Measurements from ENCODE around the gene TBC1D13.

DNA sequence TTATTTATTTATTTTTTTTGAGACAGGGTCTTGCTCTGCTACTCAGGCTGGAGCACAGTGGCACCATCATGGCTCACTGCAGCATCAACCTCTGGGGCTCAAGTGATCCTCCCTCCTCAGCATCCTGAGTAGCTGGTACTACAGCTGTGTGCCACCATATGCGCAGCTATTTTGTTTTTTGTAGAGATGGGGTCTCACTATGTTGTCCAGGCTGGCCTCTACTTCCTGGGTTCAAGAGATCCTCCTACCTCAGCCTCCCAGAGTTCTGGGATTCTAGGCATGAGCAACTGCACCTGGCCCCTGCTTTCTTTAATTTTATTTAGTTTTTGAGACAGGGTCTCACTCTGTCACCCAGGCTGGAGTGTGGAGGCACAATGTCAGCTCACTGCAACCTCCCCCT is 43.6 kb upstream of the TBC1D13 start:
- TF ChIP-seq BHLHE40 (IDR thresholded peaks at IDR 0.05; ENCODE audit: low read depth, low read length) (no peak), SMC3 (IDR thresholded peaks at IDR 0.05; ENCODE audit: low read depth, low read length) (no peak), MAFK (IDR thresholded peaks at IDR 0.05; ENCODE audit: low read depth, low read length) (no peak), POLR2A (IDR thresholded peaks at IDR 0.05; ENCODE audit: low read depth, low read length) (no peak)
- TF ChIP-seq, protein P1, sequence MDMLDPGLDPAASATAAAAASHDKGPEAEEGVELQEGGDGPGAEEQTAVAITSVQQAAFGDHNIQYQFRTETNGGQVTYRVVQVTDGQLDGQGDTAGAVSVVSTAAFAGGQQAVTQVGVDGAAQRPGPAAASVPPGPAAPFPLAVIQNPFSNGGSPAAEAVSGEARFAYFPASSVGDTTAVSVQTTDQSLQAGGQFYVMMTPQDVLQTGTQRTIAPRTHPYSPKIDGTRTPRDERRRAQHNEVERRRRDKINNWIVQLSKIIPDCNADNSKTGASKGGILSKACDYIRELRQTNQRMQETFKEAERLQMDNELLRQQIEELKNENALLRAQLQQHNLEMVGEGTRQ (IDR thresholded peaks at IDR 0.05; ENCODE audit: low read depth, low read length), result no peak
- TF ChIP-seq, protein P2, sequence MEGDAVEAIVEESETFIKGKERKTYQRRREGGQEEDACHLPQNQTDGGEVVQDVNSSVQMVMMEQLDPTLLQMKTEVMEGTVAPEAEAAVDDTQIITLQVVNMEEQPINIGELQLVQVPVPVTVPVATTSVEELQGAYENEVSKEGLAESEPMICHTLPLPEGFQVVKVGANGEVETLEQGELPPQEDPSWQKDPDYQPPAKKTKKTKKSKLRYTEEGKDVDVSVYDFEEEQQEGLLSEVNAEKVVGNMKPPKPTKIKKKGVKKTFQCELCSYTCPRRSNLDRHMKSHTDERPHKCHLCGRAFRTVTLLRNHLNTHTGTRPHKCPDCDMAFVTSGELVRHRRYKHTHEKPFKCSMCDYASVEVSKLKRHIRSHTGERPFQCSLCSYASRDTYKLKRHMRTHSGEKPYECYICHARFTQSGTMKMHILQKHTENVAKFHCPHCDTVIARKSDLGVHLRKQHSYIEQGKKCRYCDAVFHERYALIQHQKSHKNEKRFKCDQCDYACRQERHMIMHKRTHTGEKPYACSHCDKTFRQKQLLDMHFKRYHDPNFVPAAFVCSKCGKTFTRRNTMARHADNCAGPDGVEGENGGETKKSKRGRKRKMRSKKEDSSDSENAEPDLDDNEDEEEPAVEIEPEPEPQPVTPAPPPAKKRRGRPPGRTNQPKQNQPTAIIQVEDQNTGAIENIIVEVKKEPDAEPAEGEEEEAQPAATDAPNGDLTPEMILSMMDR (conservative IDR thresholded peaks at IDR 0.05; ENCODE audit: low read depth, low read length), result no peak

Data from IMR-90 (cell line).